Activated naive CD4-positive, alpha-beta T cell treated with anti-CD3 and anti-CD28 coated beads, Interleukin-2, amount 10 ng/mL, durations not matched to agents 7 days and 5 days (primary cell): ENCODE measurements around the gene CTNNA2.

Experiments
- CTCF ChIA-PET: fragments of 350-600 bp; sonication (Branson Sonifier 250); formaldehyde crosslinking; loops from one replicate; lab custom pipeline; 2021; ENCODE audit warnings: antibody characterized with exemption; lab: Charles Lee
- DNase-seq: peaks from one replicate; pipeline ENCODE4 v3.0.0-alpha.2; 2020
- H3K27ac Mint-ChIP-seq: one replicate; pipeline ENCODE4 v1.8.0; 2021; ENCODE audit warnings: mild to moderate bottlenecking, moderate library complexity, mixed read lengths
- H3K27me3 Mint-ChIP-seq: one replicate; pipeline ENCODE4 v1.8.0; 2021; ENCODE audit warnings: mild to moderate bottlenecking, mixed read lengths
- H3K36me3 Mint-ChIP-seq: one replicate; pipeline ENCODE4 v1.8.0; 2021; ENCODE audit warnings: mixed read lengths
- H3K4me1 Mint-ChIP-seq: one replicate; pipeline ENCODE4 v1.8.0; 2021; ENCODE audit warnings: mixed read lengths
- H3K4me3 Mint-ChIP-seq: one replicate; pipeline ENCODE4 v1.8.0; 2021; ENCODE audit warnings: mild to moderate bottlenecking, moderate library complexity, mixed read lengths
- H3K9me3 Mint-ChIP-seq: one replicate; pipeline ENCODE4 v1.8.0; 2021; ENCODE audit warnings: mixed read lengths

CTNNA2 gene

DNA sequence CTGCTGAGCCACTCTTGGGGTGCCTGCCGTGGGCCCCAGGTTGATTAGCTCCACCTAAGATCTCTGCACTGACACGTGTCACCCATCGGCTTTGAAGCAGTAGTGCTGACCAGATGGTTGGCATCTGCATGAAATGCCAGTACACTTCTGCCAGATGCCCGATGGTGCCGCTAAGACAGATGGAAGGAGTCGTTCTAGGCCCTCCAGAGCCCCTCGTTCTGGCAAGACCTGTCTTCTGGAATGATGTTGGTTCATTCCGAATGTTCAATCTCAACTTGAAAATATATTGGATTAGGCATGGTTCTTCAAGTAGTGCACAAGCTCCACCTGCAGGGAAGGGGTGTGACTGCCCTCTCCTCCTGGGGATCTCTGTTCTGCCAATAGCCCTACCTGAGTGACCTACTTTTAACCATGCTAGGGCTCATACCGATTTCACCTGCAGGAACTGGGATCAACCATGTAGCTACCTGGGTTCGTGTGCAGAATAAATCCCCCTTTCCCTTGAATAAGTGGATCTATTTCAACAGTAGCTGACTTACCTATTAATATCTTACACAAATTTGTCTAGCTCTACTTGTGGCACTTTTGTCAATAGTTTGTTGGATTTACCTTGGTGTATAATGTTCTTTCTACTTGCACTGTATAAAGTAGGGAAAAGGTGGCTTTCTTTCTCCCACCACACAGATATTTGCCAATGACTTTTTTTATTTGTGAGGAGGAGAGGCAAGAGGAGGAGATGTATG lies 342.6 kb downstream of the CTNNA2 start:
- H3K27ac Mint-ChIP-seq: no peak overlapping the region
- CTCF ChIA-PET: no interaction called here
- no peak for DNase-seq
- no peaks in the 10 kb centered on the region for H3K27me3 Mint-ChIP-seq
- no peaks in the 10 kb centered on the region for H3K4me1 Mint-ChIP-seq
- no peaks in the 10 kb centered on the region for H3K36me3 Mint-ChIP-seq
- H3K9me3 Mint-ChIP-seq: no peaks in the 10 kb centered on the region
- H3K4me3 Mint-ChIP-seq: no peak overlapping the region

DNA sequence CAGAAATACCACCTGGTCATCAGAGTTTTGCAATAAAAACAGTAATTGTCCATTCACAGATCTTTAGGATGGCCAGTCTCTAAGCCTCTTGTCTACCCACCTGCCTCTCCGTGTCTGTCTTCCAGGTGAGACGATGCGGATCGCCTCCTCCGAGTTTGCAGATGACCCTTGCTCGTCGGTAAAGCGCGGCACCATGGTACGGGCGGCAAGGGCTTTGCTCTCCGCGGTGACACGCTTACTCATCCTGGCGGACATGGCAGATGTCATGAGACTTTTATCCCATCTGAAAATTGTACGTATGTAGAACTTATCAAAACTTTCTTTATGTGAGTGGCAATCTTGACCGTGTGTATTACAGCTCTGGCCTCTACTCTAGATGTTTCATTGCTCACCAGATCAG lies 345.0 kb downstream of the CTNNA2 start:
- no peak overlapping the region for H3K4me3 Mint-ChIP-seq
- no peak for DNase-seq
- H3K36me3 Mint-ChIP-seq: no peaks in the 10 kb centered on the region
- CTCF ChIA-PET: no interaction called here
- no peak overlapping the region for H3K27ac Mint-ChIP-seq
- H3K9me3 Mint-ChIP-seq: no peaks in the 10 kb centered on the region
- no peaks in the 10 kb centered on the region for H3K4me1 Mint-ChIP-seq
- no peaks in the 10 kb centered on the region for H3K27me3 Mint-ChIP-seq

DNA sequence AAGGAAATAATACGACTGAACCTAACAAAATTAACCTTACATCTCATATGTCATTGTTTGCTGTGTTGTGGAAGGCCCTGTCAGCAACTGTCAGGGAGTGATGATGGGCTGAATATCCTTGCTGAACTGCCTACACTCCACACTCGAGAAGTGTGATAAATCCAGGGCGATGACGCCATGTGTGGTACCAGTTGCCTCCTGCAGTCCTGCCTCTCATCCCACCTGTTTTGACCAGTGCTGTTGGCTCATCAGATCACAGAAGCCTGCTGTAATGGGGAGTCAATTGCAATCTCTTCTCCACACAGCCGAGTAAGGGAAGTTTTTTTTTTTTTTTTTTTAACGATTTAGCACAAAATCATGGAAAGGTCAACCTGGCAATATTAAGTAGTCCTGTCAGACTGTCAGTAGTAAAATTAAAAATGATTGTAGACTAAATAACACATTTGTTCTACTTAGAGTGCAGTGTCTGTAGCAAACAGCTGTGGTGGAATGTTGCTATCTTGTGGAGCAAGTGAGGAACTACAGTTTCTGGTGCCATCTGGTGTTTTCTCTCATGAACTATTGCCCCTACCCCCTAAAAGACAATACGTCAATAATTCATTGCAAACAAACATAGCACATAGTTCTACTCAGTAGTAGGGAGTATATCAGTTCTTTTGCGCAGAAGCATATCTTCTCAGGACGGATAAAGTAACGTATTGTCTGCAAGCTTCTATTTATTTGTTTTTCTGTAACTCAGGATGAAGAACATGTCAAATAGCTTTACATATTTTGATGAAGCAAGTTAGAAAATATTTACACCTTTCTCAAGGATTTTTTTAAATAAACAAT lies 347.6 kb downstream of the CTNNA2 start:
- H3K36me3 Mint-ChIP-seq: no peaks in the 10 kb centered on the region
- H3K9me3 Mint-ChIP-seq: no peaks in the 10 kb centered on the region
- no peak overlapping the region for H3K27ac Mint-ChIP-seq
- DNase-seq: no peak
- no peaks in the 10 kb centered on the region for H3K27me3 Mint-ChIP-seq
- H3K4me3 Mint-ChIP-seq: no peak overlapping the region
- H3K4me1 Mint-ChIP-seq: no peaks in the 10 kb centered on the region
- CTCF ChIA-PET: no interaction called here

DNA sequence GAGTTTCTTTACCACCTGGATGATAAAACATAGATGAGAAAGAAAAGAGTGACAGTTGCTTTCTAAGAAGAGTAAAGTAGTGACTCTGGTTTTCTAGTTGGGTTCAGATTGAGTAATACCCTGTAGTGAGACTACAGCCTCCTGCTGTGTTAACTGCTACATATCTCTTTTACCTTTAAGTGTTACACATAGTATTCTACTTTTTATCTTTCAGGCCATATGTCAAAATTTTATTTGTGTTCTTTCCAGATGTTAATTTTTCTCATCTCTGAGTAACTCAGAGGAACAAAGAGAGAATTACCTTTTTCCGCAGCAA lies 348.2 kb downstream of the CTNNA2 start:
- no peaks in the 10 kb centered on the region for H3K9me3 Mint-ChIP-seq
- H3K27me3 Mint-ChIP-seq: no peaks in the 10 kb centered on the region
- H3K4me3 Mint-ChIP-seq: no peak overlapping the region
- no peak for DNase-seq
- H3K4me1 Mint-ChIP-seq: no peaks in the 10 kb centered on the region
- H3K27ac Mint-ChIP-seq: no peak overlapping the region
- H3K36me3 Mint-ChIP-seq: no peaks in the 10 kb centered on the region
- CTCF ChIA-PET: no interaction called here

DNA sequence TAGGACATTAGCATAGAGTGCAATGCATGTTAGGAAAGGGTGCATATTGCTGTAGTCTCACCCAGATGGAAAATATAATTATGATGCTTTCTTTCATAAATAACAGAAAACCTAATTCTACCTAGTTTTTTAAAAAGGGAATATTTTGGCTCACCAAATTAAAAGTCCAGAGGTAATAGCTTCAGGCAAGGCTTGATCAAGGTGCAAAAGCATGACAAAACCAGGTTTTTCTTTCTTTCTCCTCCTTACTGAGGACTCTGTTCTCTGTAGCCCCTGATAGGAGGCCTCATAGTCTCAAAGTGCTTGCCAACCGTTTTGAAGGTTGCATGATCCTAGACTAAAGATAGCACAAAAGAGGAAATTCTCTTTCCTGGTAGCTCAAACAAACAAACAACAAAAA lies 349.9 kb downstream of the CTNNA2 start:
- no peak overlapping the region for H3K27ac Mint-ChIP-seq
- no peaks in the 10 kb centered on the region for H3K4me1 Mint-ChIP-seq
- no peaks in the 10 kb centered on the region for H3K9me3 Mint-ChIP-seq
- no peak for DNase-seq
- H3K27me3 Mint-ChIP-seq: no peaks in the 10 kb centered on the region
- CTCF ChIA-PET: no interaction called here
- H3K4me3 Mint-ChIP-seq: no peak overlapping the region
- no peaks in the 10 kb centered on the region for H3K36me3 Mint-ChIP-seq

DNA sequence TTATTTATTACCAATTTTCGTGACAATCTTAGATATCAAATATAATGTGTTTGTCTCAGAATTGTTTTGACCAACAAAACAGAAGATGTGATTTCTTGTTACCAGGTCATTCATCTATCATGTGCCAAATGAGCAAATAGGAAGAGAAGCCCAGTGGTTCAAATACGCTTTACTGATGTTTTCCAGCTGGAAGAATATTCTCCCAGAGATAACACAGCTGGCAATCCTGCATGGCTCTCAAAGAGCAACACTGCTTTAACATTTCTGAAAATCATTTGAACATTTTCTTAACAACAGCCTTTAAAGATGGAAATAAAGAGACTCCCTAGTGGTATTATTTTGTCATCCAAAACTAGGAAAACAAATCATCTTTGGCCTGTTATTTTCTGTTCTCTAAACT lies 359.8 kb downstream of the CTNNA2 start:
- Mint-ChIP-seq H3K36me3 (no peaks in the 10 kb centered on the region), H3K4me3 (no peak overlapping the region), H3K27ac (no peak overlapping the region), H3K9me3 (peaks cover 2% of the 10 kb centered on the region), H3K4me1 (no peaks in the 10 kb centered on the region), H3K27me3 (no peaks in the 10 kb centered on the region)
- CTCF ChIA-PET: no interaction called here
- no peak for DNase-seq

DNA sequence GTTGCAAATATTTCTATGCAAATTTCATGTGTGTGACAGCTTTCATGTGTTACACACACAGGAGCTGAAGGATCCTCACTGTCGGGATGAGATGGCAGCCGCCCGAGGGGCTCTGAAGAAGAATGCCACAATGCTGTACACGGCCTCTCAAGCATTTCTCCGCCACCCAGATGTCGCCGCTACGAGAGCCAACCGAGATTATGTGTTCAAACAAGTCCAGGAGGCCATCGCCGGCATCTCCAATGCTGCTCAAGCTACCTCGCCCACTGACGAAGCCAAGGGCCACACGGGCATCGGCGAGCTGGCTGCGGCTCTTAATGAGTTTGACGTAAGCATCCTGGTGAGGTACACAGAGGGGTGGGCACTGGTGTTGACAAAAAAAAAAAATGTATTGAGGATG lies 361.2 kb downstream of the CTNNA2 start:
- no peaks in the 10 kb centered on the region for H3K4me1 Mint-ChIP-seq
- CTCF ChIA-PET: no interaction called here
- H3K27ac Mint-ChIP-seq: no peak overlapping the region
- no peak for DNase-seq
- H3K9me3 Mint-ChIP-seq: no peaks in the 10 kb centered on the region
- H3K27me3 Mint-ChIP-seq: no peaks in the 10 kb centered on the region
- H3K36me3 Mint-ChIP-seq: no peaks in the 10 kb centered on the region
- no peak overlapping the region for H3K4me3 Mint-ChIP-seq

DNA sequence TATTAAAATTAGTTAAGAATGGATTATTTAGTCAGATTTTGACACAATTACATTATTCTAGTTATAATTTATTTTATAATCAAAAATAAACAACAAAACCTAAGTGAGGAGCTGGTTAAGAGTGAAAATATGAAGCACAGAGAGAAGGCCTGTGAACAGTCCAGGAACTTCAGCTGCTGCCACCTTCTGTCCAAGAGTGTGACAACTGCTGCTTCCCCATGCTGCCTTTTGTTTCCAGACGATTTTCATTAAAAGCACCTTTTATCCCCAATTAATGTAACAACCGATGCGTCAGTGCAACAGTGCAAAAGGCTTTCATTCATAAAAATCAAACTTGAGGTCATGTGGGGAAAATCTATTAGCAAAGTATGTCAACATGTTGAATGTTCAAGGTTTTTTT lies 363.6 kb downstream of the CTNNA2 start:
- no peak overlapping the region for H3K27ac Mint-ChIP-seq
- no peaks in the 10 kb centered on the region for H3K4me1 Mint-ChIP-seq
- no peaks in the 10 kb centered on the region for H3K9me3 Mint-ChIP-seq
- H3K27me3 Mint-ChIP-seq: no peaks in the 10 kb centered on the region
- no peaks in the 10 kb centered on the region for H3K36me3 Mint-ChIP-seq
- no peak overlapping the region for H3K4me3 Mint-ChIP-seq
- no peak for DNase-seq
- CTCF ChIA-PET: no interaction called here

DNA sequence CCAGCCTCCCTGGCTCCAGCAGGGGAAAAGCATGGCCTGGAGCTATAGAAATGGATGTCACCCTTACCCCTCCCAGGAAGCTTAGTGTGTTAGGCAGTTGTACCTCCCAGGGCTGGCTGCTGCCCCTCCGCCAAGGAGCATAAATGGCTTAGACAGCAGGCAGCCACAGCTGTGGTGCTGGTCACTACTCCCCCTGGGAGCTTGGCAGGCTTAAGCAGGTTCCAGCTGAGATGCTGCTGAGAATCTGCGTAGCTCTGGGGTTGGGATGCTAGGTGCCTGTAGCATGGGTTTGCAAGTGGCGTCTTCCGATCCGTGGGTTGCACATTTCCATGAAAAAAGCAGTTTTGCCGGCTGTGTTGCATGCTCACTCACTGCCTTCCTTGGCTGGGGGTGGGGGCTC lies 369.7 kb downstream of the CTNNA2 start:
- Mint-ChIP-seq H3K27ac (no peak overlapping the region), H3K4me1 (no peaks in the 10 kb centered on the region), H3K4me3 (no peak overlapping the region), H3K9me3 (no peaks in the 10 kb centered on the region), H3K36me3 (no peaks in the 10 kb centered on the region), H3K27me3 (no peaks in the 10 kb centered on the region)
- DNase-seq: no peak
- CTCF ChIA-PET: no interaction called here

DNA sequence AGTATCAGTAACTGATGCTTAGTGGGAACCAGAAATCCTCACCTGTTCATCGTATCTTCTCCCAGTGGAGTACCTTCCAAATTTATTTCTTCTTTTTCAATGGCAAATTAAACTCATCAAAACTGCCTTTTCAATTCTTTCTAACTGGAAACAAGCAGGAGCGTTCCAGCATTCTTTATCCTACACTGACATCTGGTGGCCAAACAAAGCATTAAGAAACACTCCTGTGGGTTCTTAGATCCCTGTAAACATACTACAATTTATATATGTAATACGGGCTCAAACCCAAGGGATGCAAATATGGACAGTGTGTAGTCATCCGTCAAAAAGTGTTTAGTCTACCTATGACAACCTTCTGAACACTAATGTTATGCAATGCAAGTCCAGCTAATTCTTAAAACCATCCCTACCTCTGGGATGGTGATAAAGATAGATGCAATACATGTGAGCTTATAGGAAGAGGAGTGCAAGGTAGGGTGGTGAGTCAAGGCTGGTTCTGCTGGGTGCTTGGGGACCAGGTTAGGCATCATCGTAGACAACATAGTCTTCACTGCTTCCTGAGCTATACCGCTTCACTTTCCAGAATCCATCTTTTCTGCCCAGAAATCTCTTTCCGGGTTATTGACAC lies 375.0 kb downstream of the CTNNA2 start:
- CTCF ChIA-PET: interaction anchor here (1.0 kb wide), 1 partner anchor 10 kb away, joined by 3 read pairs; no protein-coding TSS in a partner anchor
- DNase-seq: peak; percentile 44
- H3K27me3 Mint-ChIP-seq: no peaks in the 10 kb centered on the region
- no peaks in the 10 kb centered on the region for H3K4me1 Mint-ChIP-seq
- H3K36me3 Mint-ChIP-seq: no peaks in the 10 kb centered on the region
- no peak overlapping the region for H3K4me3 Mint-ChIP-seq
- H3K27ac Mint-ChIP-seq: no peak overlapping the region
- H3K9me3 Mint-ChIP-seq: no peaks in the 10 kb centered on the region

DNA sequence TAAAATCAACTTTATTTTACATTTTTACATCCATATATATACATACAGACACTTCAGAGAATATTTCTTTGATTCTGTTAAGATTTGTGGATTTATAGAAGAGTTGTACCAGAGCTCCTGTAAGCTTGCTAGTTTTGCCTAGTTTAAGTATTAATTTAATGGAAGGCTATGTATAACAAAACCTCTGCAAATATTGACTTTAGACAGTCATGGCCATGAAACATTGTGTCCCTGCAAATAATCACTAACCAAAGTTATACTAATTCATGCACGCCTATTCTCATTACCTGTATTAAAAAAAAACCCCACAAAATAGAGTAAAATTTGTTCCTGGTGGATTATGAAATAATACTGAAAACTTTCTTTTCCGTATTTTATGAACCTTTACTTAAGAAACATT lies 379.3 kb downstream of the CTNNA2 start:
- CTCF ChIA-PET: no interaction called here
- Mint-ChIP-seq H3K27me3 (no peaks in the 10 kb centered on the region), H3K4me1 (no peaks in the 10 kb centered on the region), H3K27ac (no peak overlapping the region), H3K4me3 (no peak overlapping the region), H3K36me3 (no peaks in the 10 kb centered on the region), H3K9me3 (no peaks in the 10 kb centered on the region)
- DNase-seq: no peak

DNA sequence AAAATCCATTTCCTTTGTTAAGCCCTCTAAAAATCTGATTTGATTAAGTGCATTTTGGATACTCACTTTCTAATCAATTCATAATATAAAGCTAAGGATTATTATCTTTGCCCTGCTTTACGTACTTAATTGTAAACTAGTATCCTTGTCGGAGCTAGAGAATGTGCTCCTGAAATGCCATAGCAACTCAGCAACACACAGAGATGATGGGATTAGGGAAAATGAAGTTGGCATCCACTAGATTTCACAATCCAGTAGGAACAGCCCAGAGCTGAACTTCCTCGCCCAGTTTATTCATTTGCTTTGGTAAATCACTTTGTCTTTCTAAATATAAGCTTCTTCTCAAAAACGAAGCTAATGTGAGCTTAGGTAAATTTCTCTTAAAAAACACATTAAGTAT lies 386.3 kb downstream of the CTNNA2 start:
- H3K4me3 Mint-ChIP-seq: no peak overlapping the region
- H3K27me3 Mint-ChIP-seq: no peaks in the 10 kb centered on the region
- H3K4me1 Mint-ChIP-seq: no peaks in the 10 kb centered on the region
- no peak overlapping the region for H3K27ac Mint-ChIP-seq
- CTCF ChIA-PET: no interaction called here
- no peaks in the 10 kb centered on the region for H3K9me3 Mint-ChIP-seq
- DNase-seq: no peak
- no peaks in the 10 kb centered on the region for H3K36me3 Mint-ChIP-seq

DNA sequence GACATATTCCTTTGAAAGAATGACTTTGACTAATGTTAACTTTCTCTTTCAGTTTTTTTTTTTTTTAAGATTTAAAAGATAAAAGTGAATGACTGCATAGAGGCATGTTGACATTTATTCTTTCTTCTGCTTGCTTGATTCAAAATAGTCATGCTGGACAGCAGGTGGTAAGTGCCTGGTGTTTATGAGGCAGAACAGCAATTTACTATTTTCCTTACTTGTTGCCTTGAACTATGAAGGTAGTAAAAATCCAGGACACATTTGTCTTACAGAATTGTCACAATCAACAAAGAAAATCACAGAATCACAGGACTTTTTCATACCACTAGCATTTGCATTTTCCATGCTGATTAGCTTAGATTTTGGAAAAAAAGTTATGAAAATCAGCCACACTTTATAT lies 388.3 kb downstream of the CTNNA2 start:
- no peaks in the 10 kb centered on the region for H3K36me3 Mint-ChIP-seq
- no peaks in the 10 kb centered on the region for H3K4me1 Mint-ChIP-seq
- no peaks in the 10 kb centered on the region for H3K27me3 Mint-ChIP-seq
- H3K4me3 Mint-ChIP-seq: no peak overlapping the region
- H3K27ac Mint-ChIP-seq: no peak overlapping the region
- no peaks in the 10 kb centered on the region for H3K9me3 Mint-ChIP-seq
- no peak for DNase-seq
- CTCF ChIA-PET: no interaction called here

DNA sequence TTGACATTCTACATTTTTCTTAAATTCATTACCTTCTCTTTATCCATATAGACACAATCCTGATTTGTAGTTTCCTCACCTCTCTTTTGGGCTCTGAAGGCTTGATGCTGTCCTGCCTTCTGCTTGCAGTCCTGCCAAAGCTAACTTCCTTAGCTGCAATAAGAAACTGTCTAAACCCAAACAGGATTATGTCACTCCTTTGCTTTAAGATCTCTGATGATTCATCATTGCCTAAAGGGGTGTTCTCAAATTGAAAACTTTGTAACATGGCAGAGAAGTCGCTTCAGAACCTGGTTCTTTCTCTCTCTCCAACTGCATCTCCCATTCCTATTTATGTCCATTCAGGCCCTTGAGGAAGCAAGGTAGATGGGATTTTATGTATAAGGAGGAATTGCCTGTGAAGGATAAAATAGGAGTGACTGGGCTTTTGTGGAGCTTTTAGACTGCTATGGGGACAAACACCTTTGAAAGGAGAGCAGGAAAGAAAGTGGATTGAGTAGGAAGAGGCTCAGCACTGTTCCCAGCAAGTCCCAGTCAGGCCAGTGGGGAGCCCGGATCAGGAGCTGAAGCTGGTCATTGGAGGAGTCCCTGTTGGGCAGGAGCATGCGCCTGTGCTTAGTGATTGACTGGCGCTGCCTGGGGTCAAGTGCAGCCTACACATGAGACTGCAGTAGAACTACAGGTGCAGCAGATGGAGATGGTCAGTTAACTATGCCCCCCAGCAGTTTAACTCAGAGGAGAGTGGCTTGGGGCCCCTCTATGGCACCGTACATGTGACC lies 390.6 kb downstream of the CTNNA2 start:
- CTCF ChIA-PET: no interaction called here
- H3K9me3 Mint-ChIP-seq: no peaks in the 10 kb centered on the region
- no peak overlapping the region for H3K4me3 Mint-ChIP-seq
- H3K27me3 Mint-ChIP-seq: no peaks in the 10 kb centered on the region
- no peaks in the 10 kb centered on the region for H3K36me3 Mint-ChIP-seq
- H3K4me1 Mint-ChIP-seq: no peaks in the 10 kb centered on the region
- DNase-seq: no peak
- no peak overlapping the region for H3K27ac Mint-ChIP-seq
